Stomach smooth muscle (tissue), 2 donors: ENCODE results near the gene APOBEC3A.
"Not testable (repeated sequence)": the region's sequence is repeated elsewhere in the genome, so short reads cannot be mapped to it uniquely, and the experiment has no call there.

Source experiments
- H3K27ac ChIP-seq: one replicate; pipeline ENCODE4 v1.7.0; 2013; ENCODE audit warnings: mild to moderate bottlenecking, low read length, inconsistent platforms
- H3K27me3 ChIP-seq, 2 donors: one replicate each; pipeline ENCODE4 v1.7.0; 2013; ENCODE audit warnings: low read length in 2 of 2; ENCODE audit not compliant: insufficient read depth in 2 of 2, control insufficient read depth in 1 of 2
- H3K36me3 ChIP-seq, 2 donors: one replicate each; pipeline ENCODE4 v1.7.0; 2013; ENCODE audit warnings: low read length in 2 of 2; ENCODE audit not compliant: control insufficient read depth in 2 of 2, insufficient read depth in 2 of 2
- H3K4me1 ChIP-seq: one replicate; pipeline ENCODE4 v1.7.0; 2013; ENCODE audit warnings: low read length; ENCODE audit not compliant: control insufficient read depth, insufficient read depth
- H3K4me3 ChIP-seq, 2 donors: one replicate each; pipeline ENCODE4 v1.7.0; 2013; ENCODE audit warnings: low read length in 2 of 2
- H3K9ac ChIP-seq, 2 donors: one replicate each; pipeline ENCODE4 v1.7.0; 2013; ENCODE audit warnings: low read length in 2 of 2, mild to moderate bottlenecking in 1 of 2
- H3K9me3 ChIP-seq, 2 donors: one replicate each; pipeline ENCODE4 v1.7.0; 2013; ENCODE audit warnings: low read length in 2 of 2; ENCODE audit not compliant: control insufficient read depth in 2 of 2
- donor health status: healthy.
- donor health status: Pancreatic carcinoma.

APOBEC3A gene

DNA sequence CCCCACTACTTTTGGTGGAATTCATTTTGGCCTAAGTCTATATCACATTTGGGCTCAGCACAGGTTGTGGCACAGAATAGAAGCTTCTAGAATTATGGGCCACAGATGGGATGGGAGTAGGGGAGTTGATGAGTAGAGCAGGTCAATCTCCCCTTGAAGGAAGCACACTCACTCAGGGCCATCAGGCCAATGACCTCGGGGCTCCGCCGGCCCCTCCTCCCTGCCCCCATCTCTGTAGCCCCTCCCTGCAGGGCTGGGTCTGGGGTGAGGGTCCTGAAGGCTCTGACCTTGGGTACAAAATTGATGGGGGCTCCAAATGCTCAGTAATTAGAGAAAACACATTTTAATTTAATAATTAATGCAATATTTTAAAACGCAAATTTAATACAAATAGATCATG is 3.3 kb downstream of the APOBEC3A start:
- H3K4me1 ChIP-seq, H3K4me3 ChIP-seq, H3K9me3 ChIP-seq, H3K9ac ChIP-seq, H3K36me3 ChIP-seq, H3K27ac ChIP-seq, H3K27me3 ChIP-seq: not testable (repeated sequence)

DNA sequence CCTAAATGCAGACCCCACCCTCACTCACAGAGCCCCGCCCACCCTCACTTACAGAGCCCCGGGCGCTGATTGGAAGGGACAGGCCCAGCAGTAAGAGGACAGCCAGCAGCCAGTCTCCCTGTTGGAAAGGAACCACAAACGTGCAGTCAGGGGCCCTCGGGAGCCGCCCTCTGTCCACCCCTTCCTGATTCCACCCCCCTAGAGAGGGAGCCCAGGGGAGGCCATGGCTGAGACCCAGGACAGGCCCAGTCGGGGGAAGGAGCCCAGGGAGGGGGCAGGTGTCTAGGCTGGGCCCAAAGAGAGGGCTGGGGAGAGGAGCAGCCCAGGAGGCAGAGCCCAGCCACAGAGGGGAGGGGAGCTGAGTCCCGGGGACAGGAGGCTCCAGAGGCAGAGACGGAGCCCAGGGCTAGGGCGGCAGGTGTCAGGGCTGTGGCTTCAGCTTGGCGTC is 5.9 kb downstream of the APOBEC3A start:
- H3K27me3 ChIP-seq, H3K9ac ChIP-seq, H3K36me3 ChIP-seq, H3K4me1 ChIP-seq, H3K27ac ChIP-seq, H3K9me3 ChIP-seq, H3K4me3 ChIP-seq: not testable (repeated sequence)

DNA sequence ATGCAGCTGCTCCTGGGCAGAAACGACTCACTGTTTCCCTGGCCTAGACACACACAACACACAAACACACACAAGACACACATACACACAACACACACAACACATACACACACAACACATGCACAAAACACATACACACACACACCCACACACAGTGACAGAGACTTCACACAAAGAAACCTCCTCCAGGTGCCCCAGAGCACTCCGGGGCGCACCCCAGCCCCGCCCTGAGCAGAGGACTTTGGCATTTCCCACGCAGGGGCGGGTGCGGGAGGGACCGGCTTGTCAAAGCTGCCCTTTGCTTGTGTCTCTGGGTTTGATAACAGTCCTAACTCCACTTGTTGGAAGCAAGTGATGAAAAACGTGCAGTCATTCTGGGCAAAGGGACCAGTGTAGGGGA is 6.5 kb downstream of the APOBEC3A start:
- no peak overlapping the region for H3K9ac ChIP-seq
- H3K4me3 ChIP-seq: no peak overlapping the region
- H3K27ac ChIP-seq: no peak overlapping the region
- peaks cover 0 to 2% of the 10 kb centered on the region in 2 donors for H3K27me3 ChIP-seq
- no peaks in the 10 kb centered on the region for H3K36me3 ChIP-seq
- H3K9me3 ChIP-seq: no peaks in the 10 kb centered on the region
- H3K4me1 ChIP-seq: no peaks in the 10 kb centered on the region

DNA sequence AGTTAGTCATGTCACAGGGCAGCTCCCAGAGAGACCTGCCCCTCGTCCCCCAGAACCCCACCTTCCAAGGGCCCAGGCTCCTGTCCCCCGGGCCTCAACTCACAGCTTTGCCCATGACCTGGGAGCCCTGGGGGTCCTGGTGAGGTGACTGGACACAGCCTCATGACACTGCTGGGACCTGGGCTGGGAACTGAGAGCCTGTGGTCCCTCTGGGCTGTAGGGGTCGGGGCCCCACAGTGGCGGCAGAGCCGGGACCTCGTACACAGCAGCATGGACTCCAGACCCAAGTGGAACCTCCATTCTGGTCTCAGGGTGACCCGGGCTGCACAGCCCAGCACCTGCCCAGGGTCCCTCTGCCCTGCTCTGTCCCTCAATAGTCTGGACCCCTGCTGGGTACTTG is 6.9 kb downstream of the APOBEC3A start:
- Histone ChIP-seq H3K4me3 (no peak overlapping the region), H3K27ac (no peak overlapping the region), H3K9ac (no peak overlapping the region), H3K4me1 (no peaks in the 10 kb centered on the region), H3K27me3 (peaks cover 0 to 2% of the 10 kb centered on the region in 2 donors), H3K36me3 (no peaks in the 10 kb centered on the region), H3K9me3 (no peaks in the 10 kb centered on the region)

DNA sequence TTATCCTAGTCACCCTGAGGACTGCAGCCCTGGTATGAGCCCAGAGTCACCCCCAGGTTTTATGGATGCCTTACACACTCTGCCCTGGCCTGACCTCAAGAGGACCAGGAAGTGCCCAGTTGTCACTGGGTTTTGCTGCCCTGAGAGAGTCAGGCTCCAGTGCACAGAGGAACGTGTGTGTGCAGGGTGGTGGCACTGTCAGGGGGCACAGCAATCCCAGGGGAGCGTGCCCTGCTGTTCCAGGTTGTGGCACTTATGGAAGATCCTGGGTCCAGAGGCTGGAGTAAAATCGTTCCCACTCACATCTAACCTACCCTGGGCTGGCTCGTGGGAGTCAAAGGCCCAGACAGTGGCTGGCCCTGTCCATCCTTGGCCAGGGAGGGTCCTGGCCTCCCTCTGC is 7.6 kb downstream of the APOBEC3A start:
- no peaks in the 10 kb centered on the region for H3K36me3 ChIP-seq
- no peak overlapping the region for H3K9ac ChIP-seq
- peaks cover 0 to 2% of the 10 kb centered on the region in 2 donors for H3K27me3 ChIP-seq
- H3K4me1 ChIP-seq: no peaks in the 10 kb centered on the region
- H3K9me3 ChIP-seq: no peaks in the 10 kb centered on the region
- no peak overlapping the region for H3K27ac ChIP-seq
- H3K4me3 ChIP-seq: no peak overlapping the region

DNA sequence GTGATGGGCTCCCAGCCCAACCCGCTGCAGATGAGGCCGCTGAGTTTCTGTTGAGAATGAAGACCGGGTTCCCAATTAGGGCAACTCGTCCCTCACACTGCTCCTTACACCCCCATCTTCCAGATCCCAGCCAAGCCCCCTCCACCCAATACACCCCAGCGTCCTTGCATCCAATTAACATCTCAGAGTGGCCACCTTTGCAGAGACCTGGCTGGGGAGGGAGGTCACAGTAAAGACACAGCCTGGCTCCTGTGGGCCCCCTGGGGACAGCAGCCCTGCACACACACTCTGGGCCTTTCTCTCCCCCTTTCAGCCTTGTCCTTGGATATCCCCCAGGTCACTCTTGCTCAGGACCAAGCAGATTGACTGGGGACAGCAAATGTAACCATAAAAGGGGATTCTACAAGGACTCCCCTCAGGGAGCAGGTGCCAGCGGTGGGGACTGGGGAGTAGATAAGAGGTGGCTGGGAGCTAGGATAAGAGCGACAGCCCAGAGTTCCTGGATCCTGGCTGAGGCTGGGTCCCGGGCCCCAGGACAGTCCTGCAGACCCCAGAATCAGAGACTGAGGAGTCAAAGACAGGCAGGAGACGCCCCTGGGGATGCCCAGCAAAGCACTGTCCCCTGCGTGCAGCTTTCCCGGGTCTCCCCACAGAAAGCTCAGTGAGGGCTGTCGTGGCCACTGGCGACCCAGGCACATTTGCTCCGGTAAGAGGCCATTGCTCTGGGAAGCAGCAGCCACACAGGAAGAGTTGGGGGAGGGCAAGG is 8.4 kb downstream of the APOBEC3A start:
- Histone ChIP-seq H3K4me1 (no peaks in the 10 kb centered on the region), H3K27ac (no peak overlapping the region), H3K36me3 (no peaks in the 10 kb centered on the region), H3K4me3 (no peak overlapping the region), H3K9ac (no peak overlapping the region), H3K27me3 (peaks cover 0 to 2% of the 10 kb centered on the region in 2 donors), H3K9me3 (no peaks in the 10 kb centered on the region)

DNA sequence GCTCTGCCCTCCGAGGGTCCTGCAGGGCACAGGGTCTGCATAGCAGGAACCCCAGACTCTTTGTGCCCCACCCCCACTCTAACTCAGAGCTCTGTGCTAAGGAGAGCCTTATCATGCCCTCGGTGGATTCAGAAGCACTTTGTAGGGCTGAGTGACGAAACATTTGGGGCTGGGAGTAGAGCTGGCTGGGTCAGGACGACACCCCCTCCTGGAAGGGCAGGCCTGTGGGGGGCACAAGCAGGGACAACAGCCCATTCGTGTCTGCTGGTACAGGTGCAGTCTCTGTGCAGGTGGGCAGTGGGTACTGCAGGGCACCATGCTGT is 8.9 kb downstream of the APOBEC3A start:
- Histone ChIP-seq H3K4me1 (no peaks in the 10 kb centered on the region), H3K36me3 (no peaks in the 10 kb centered on the region), H3K27ac (no peak overlapping the region), H3K27me3 (peaks cover 0 to 2% of the 10 kb centered on the region in 2 donors), H3K9ac (no peak overlapping the region), H3K9me3 (no peaks in the 10 kb centered on the region), H3K4me3 (no peak overlapping the region)

DNA sequence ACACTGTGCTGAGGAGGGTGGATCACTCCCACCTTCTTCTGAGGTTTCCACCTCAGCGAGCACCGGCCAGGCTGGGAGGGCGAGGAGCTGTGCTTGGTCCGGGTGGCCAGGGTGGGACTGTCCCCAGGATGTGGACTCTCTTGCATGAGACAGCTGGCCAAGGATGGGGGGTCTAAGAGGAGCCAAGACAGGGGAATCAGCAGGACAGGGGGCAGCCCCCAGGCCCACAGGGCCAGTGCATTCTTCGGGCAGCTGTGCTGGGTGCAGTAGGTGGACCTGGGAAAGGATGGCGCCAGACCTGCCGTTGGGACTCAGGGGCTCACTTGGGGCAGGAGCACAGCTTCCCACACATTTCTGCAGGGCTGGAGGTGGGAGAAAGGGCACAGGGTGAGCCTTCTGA is 9.5 kb downstream of the APOBEC3A start:
- Histone ChIP-seq H3K27ac (no peak overlapping the region), H3K9ac (no peak overlapping the region), H3K9me3 (no peaks in the 10 kb centered on the region), H3K4me3 (no peak overlapping the region), H3K4me1 (no peaks in the 10 kb centered on the region), H3K27me3 (peaks cover 0 to 4% of the 10 kb centered on the region in 2 donors), H3K36me3 (no peaks in the 10 kb centered on the region)

DNA sequence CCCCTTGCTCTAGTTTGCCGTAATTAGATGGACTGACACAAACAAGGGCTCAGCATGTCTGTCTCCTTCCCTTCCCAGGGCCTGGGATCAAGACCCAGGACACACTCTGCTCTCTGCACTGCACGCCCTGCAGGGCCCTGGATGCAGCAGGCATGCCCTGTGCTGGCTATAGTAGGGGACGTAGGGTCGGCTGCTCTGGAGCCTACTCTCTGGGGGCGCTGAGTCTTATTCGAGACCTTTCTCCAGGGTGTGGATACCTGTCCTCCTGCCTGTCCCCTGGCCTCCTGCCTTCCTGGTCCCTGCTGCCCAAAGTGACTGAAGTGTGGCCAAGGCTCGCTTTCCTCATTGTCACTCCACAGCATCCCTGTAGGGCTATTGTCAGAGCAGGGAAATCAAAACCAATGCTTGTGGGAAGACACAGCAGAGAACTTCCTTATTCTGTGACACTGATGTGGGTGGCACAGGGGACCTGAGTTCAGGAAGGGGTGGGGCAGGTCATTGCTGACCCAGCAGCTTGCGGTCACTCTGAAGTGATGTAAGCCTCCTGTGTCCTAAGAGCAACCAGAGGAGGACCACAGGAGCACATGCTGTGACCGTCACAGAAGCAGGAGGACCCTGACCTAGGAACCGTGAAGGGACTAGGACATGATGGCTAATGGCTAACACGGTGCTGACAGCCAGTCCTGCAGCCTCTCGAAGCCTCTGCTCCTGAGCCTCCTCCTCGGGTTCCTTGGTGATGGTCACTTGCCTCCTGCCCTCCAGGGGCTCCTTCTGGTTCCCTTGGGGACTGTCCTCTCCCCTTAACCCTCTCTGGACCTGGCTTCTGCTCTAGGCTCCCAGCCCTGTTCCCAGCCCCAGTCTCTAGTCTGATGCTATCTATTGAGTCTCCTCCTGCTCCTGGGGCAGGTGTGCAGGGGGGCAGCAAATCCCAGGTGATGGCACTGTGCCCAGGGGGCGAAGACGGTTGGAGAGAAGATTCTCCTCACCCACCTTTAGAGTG is 10.3 kb downstream of the APOBEC3A start:
- H3K36me3 ChIP-seq: no peaks in the 10 kb centered on the region
- H3K27ac ChIP-seq: no peak overlapping the region

DNA sequence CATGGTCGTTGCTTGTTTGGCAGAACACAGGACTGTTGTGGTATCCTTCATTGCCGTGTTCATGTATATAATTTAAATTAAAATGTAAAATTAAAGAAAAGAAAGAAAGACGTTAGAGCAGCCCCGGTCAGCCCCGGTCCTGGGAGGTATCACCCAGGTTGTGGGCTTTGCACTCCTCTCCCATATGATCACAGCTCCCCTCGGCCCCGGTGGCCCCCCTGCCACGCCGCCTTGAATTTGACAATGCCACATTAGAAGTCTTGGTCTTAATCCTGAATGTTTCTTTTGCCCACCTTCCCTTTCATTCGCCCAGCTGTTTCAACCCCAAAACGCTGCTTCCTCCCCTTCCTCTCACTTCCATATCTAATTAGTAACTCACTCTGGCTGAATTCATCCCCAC is 11.4 kb downstream of the APOBEC3A start:
- Histone ChIP-seq H3K27ac (no peak overlapping the region), H3K4me1 (no peaks in the 10 kb centered on the region), H3K9ac (no peak overlapping the region), H3K36me3 (no peaks in the 10 kb centered on the region), H3K4me3 (no peak overlapping the region), H3K9me3 (no peaks in the 10 kb centered on the region), H3K27me3 (peaks cover 0 to 4% of the 10 kb centered on the region in 2 donors)

More for the DNA sequence above, 10.3 kb downstream of the APOBEC3A start:
- Histone ChIP-seq H3K4me1 (no peaks in the 10 kb centered on the region), H3K9me3 (no peaks in the 10 kb centered on the region), H3K4me3 (no peak overlapping the region), H3K27me3 (peaks cover 0 to 4% of the 10 kb centered on the region in 2 donors), H3K9ac (no peak overlapping the region)
